IMR-90 (cell line): Measurements from ENCODE around the gene FRMPD3. TPM values are rescaled to one million over a fixed set of nuclear protein-coding genes. Genes with fewer than 3 reads are reported as not detected.

Source experiments
- ATAC-seq: fragments of 200-7000 bp; cut with Tn5 transposase; 2 replicates; pipeline ENCODE4 v1.9.1; 2020; ENCODE audit warnings: low read depth, mild to moderate bottlenecking, moderate library complexity
- BruUV-seq: library from RNA; stranded (reverse); fragments of 400-500 nt; replicated peaks from 2 replicates; lab custom pipeline; 2021; lab: Mats Ljungman, UMichigan
- CTCF ChIA-PET: fragments of 300-600 bp; formaldehyde crosslinking; extraction: SDS; loops from one replicate; lab custom pipeline; 2021; ENCODE audit warnings: antibody characterized with exemption; lab: Yijun Ruan, JAX
- POLR2A ChIA-PET: fragments of 300-600 bp; sonication (Branson Sonifier 250); formaldehyde crosslinking; loops from one replicate; lab custom pipeline; 2022; ENCODE audit warnings: antibody characterized with exemption; ENCODE audit not compliant: unreplicated experiment; lab: Charles Lee
- DNase-seq: peaks from one replicate; pipeline ENCODE4 v3.0.0; 2013
- H2AFZ ChIP-seq: replicated peaks from 2 replicates; pipeline ENCODE3; 2013; ENCODE audit warnings: low read length, mild to moderate bottlenecking; ENCODE audit not compliant: poor library complexity
- H2AK5ac ChIP-seq: 2 replicates; pipeline ENCODE4 v1.6.1; 2013; ENCODE audit warnings: low read depth, low read length, inconsistent platforms
- H2AK9ac ChIP-seq: replicated peaks from 2 replicates; pipeline ENCODE3; 2013; ENCODE audit warnings: mild to moderate bottlenecking, low read depth, low read length, moderate library complexity; ENCODE audit not compliant: poor library complexity
- H2BK120ac ChIP-seq: 2 replicates; pipeline ENCODE4 v1.6.1; 2013; ENCODE audit warnings: low read depth, low read length, inconsistent platforms
- H2BK15ac ChIP-seq: 3 replicates; pipeline ENCODE4 v1.6.1; 2013; ENCODE audit warnings: low read depth, low read length, inconsistent platforms
- H2BK20ac ChIP-seq: 2 replicates; pipeline ENCODE4 v1.6.1; 2013; ENCODE audit warnings: low read depth, mild to moderate bottlenecking, inconsistent platforms, low read length, moderate library complexity
- H2BK5ac ChIP-seq: 2 replicates; pipeline ENCODE4 v1.6.1; 2013; ENCODE audit warnings: mild to moderate bottlenecking, low read depth, low read length, inconsistent platforms; ENCODE audit not compliant: poor library complexity, severe bottlenecking
- H3K14ac ChIP-seq: replicated peaks from 2 replicates; pipeline ENCODE4 v1.6.1; 2013; ENCODE audit warnings: low read depth, low read length, inconsistent platforms
- H3K18ac ChIP-seq: 2 replicates; pipeline ENCODE4 v1.6.1; 2013; ENCODE audit warnings: low read depth, low read length, control low read depth
- H3K23ac ChIP-seq: 2 replicates; pipeline ENCODE4 v1.6.1; 2013; ENCODE audit warnings: low read depth, low read length, inconsistent platforms
- H3K27ac ChIP-seq: 2 replicates; pipeline ENCODE4 v1.5.1; 2013; ENCODE audit warnings: mild to moderate bottlenecking, control low read depth, low read length; ENCODE audit not compliant: insufficient read depth
- H3K27me3 ChIP-seq: 2 replicates; pipeline ENCODE4 v1.6.1; 2013; ENCODE audit warnings: low read length; ENCODE audit not compliant: control insufficient read depth, insufficient read depth
- H3K36me3 ChIP-seq: 2 replicates; pipeline ENCODE4 v1.6.1; 2013; ENCODE audit warnings: low read length, mixed read lengths; ENCODE audit not compliant: control insufficient read depth, insufficient read depth
- H3K4ac ChIP-seq: 2 replicates; pipeline ENCODE4 v1.6.1; 2013; ENCODE audit warnings: low read depth, low read length, inconsistent platforms
- H3K4me1 ChIP-seq: 2 replicates; pipeline ENCODE4 v1.6.1; 2013; ENCODE audit warnings: low read length, mixed read lengths; ENCODE audit not compliant: control insufficient read depth, insufficient read depth
- H3K4me2 ChIP-seq: 2 replicates; pipeline ENCODE4 v1.6.1; 2013; ENCODE audit warnings: low read depth, mild to moderate bottlenecking, control low read depth, low read length, moderate library complexity
- H3K4me3 ChIP-seq: 2 replicates; pipeline ENCODE4 v1.5.1; 2013; ENCODE audit warnings: low read depth, mild to moderate bottlenecking, control low read depth, low read length, moderate library complexity; ENCODE audit not compliant: insufficient read depth
- H3K56ac ChIP-seq: 2 replicates; pipeline ENCODE4 v1.6.1; 2013; ENCODE audit warnings: low read length, inconsistent platforms; ENCODE audit not compliant: insufficient read depth; ENCODE audit errors: extremely low read depth
- H3K79me1 ChIP-seq, 2 experiments: 2 replicates each; pipeline ENCODE4 v1.6.1; 2013; ENCODE audit warnings: low read length in 2 of 2, inconsistent platforms in 1 of 2, low read depth in 1 of 2
- H3K9ac ChIP-seq: 2 replicates; pipeline ENCODE4 v1.6.1; 2013; ENCODE audit warnings: low read depth, low read length, control low read depth
- H3K9me1 ChIP-seq: 2 replicates; pipeline ENCODE4 v1.6.1; 2013; ENCODE audit warnings: low read length, inconsistent platforms; ENCODE audit not compliant: insufficient read depth
- H3K9me3 ChIP-seq: 2 replicates; pipeline ENCODE4 v1.6.1; 2013; ENCODE audit warnings: low read length; ENCODE audit not compliant: control insufficient read depth, insufficient read depth
- H4K20me1 ChIP-seq: 2 replicates; pipeline ENCODE4 v1.6.1; 2013; ENCODE audit warnings: low read length, inconsistent platforms; ENCODE audit not compliant: insufficient read depth
- H4K5ac ChIP-seq: 2 replicates; pipeline ENCODE4 v1.6.1; 2013; ENCODE audit warnings: mild to moderate bottlenecking, low read depth, low read length, control low read depth
- H4K8ac ChIP-seq, 2 experiments: 2 replicates each; pipeline ENCODE4 v1.6.1; 2013; ENCODE audit warnings: low read depth in 2 of 2, low read length in 2 of 2, control low read depth in 1 of 2, inconsistent platforms in 1 of 2
- H4K91ac ChIP-seq: 2 replicates; pipeline ENCODE4 v1.6.1; 2013; ENCODE audit warnings: low read depth, low read length, inconsistent platforms; ENCODE audit not compliant: insufficient read depth
- BHLHE40 ChIP-seq: fragments of 150-350 bp; IDR thresholded peaks from 2 replicates; pipeline ENCODE4 v1.6.1; 2016; ENCODE audit warnings: mild to moderate bottlenecking, low read depth, low read length
- CEBPB ChIP-seq: IDR thresholded peaks from 2 replicates; pipeline ENCODE4 v1.6.1; 2012; ENCODE audit warnings: low read depth, low read length, improper control_type of control experiment
- MAFK ChIP-seq: IDR thresholded peaks from 2 replicates; pipeline ENCODE4 v1.6.1; 2012; ENCODE audit warnings: low read depth, low read length, improper control_type of control experiment
- NFE2L2 ChIP-seq: fragments of 150-350 bp; IDR thresholded peaks from 2 replicates; pipeline ENCODE4 v1.6.1; 2016; ENCODE audit warnings: low read depth, mild to moderate bottlenecking, low read length
- RCOR1 ChIP-seq: IDR thresholded peaks from 2 replicates; pipeline ENCODE4 v1.6.1; 2012; ENCODE audit warnings: mild to moderate bottlenecking, low read length, improper control_type of control experiment; ENCODE audit not compliant: insufficient replicate concordance
- dilution Hi-C: fragments of 300-500 bp; cut with HindIII; formaldehyde crosslinking; loops from one replicate; pipeline ENCODE4 v1.14.3; 2018; ENCODE audit warnings: low sequenced_read_pairs; ENCODE audit not compliant: unreplicated experiment
- in situ Hi-C: fragments of 300-500 bp; cut with MboI; formaldehyde crosslinking; loops from 3 replicates; pipeline ENCODE4 v1.14.3; 2019; ENCODE audit warnings: low sequenced_read_pairs, inconsistent platforms, mixed read lengths
- intact Hi-C: fragments of 100-400 bp; cut with micrococcal nuclease; formaldehyde crosslinking; loops from 2 replicates; pipeline ENCODE4 v1.10.0; 2022
- polyA plus RNA-seq, 3 experiments: library from polyadenylated mRNA; depleted of rRNA; stranded (reverse); fragments of >200 nt; gene quantifications; 2 replicates each; pipeline ENCODE4 v1.2.3, GENCODE V29; 2012; ENCODE audit warnings: low replicate concordance in 1 of 3
- total RNA-seq: library from RNA; depleted of rRNA; stranded (reverse); fragments of >200 nt; gene quantifications from 2 replicates; pipeline ENCODE4 v1.2.3, GENCODE V29; 2012

Gene FRMPD3
- total and polyA plus RNA-seq, 2 of the 4 experiments (the other 2 are of a cell fraction), result under 0.01 to 0.19 TPM

DNA sequence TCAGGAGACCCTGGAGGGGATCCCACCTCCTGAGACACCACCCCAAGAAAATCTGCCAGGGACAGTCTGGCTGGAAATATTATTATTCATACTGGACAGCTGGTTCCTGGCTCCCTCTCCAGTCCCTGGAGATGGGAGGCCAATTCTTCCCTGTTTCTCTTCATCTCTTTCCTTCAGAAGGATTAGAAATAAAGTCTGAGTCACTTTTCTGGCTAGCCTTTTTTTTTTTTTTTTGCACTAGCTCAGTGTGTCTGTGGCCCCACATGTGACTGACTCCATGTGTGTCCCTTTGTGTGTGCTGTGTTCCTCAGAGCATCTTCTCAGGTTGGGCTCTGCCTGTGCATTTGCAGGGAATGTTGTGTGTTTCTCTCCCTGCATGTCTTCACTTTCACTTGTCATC, 1.8 kb upstream of the FRMPD3 start:
- no peak for ATAC-seq
- Histone ChIP-seq H3K27ac (no peak overlapping the region), H3K4me2 (no peak overlapping the region), H3K9ac (no peak overlapping the region), H2AK5ac (no peak overlapping the region), H4K8ac (no peak overlapping the region), H3K9me3 (no peaks in the 10 kb centered on the region; the same call in 1 of the 2 replicates), H4K91ac (no peak overlapping the region), H2AK9ac (no peak overlapping the region), H3K23ac (no peak overlapping the region), H3K27me3 (peaks cover 70% of the 10 kb centered on the region), H4K5ac (no peak overlapping the region), H3K4ac (no peak overlapping the region), H3K56ac (no peak overlapping the region), H3K9me1 (no peaks in the 10 kb centered on the region), H3K18ac (no peak overlapping the region), H2AFZ (no peak overlapping the region), H3K14ac (no peak overlapping the region), H3K4me3 (no peak overlapping the region), H3K4me1 (no peaks in the 10 kb centered on the region), H3K79me1 (no peaks in the 10 kb centered on the region), H2BK20ac (no peak overlapping the region), H4K20me1 (no peaks in the 10 kb centered on the region), H2BK15ac (no peak overlapping the region), H2BK120ac (no peak overlapping the region), H3K36me3 (no peaks in the 10 kb centered on the region), H2BK5ac (no peak overlapping the region)
- POLR2A ChIA-PET, result no interaction called here
- dilution Hi-C loops (no loop called here), in situ Hi-C loops (no loop called here), intact Hi-C loops (no loop called here)
- TF ChIP-seq BHLHE40 (no peak), MAFK (no peak), CEBPB (no peak), RCOR1 (no peak), NFE2L2 (no peak)
- CTCF ChIA-PET, result no interaction called here
- BruUV-seq, result no TSS peak
- no peak for DNase-seq
